Stimulated activated CD8-positive, alpha-beta memory T cell treated with anti-CD3 and anti-CD28 coated beads, Interleukin-4, amount 100 ng/mL, for 4 hours (primary cell): Measurements from ENCODE around the gene SGCG.

Experiments
- DNase-seq, 2 donors: peaks; one replicate each; pipeline ENCODE4 v3.0.0-alpha.2; 2020; ENCODE audit warnings: low read depth in 2 of 2, low spot score in 1 of 2

Gene SGCG

GRCh38 chr13:23323946-23324709, 143.3 kb downstream of the SGCG start:
- DNase-seq: no peak

GRCh38 chr13:23325191-23325590, 144.4 kb downstream of the SGCG start:
- DNase-seq: no peak

- DNase-seq: no peak
Measured at GRCh38 chr13:23330356-23330755, 149.6 kb downstream of the SGCG start.

GRCh38 chr13:23339225-23339624, 158.4 kb downstream of the SGCG start:
- DNase-seq: no peak

GRCh38 chr13:23344931-23345595, 164.3 kb downstream of the SGCG start:
- DNase-seq: no peak

- DNase-seq: no peak
Measured at GRCh38 chr13:23347601-23348000, 166.8 kb downstream of the SGCG start.

- no peak for DNase-seq
Measured at GRCh38 chr13:23348262-23349127, 167.7 kb downstream of the SGCG start.

- DNase-seq: no peak
Measured at GRCh38 chr13:23349161-23349897, 168.6 kb downstream of the SGCG start.

- DNase-seq: no peak
Measured at GRCh38 chr13:23350009-23350408, 169.2 kb downstream of the SGCG start.

GRCh38 chr13:23352161-23352560, 171.4 kb downstream of the SGCG start:
- DNase-seq: no peak

GRCh38 chr13:23354520-23354919, 173.7 kb downstream of the SGCG start:
- DNase-seq: no peak

- no peak for DNase-seq
Measured at GRCh38 chr13:23356368-23356767, 175.6 kb downstream of the SGCG start.

- DNase-seq: no peak
Measured at GRCh38 chr13:23357349-23357748, 176.6 kb downstream of the SGCG start.

GRCh38 chr13:23359882-23360281, 179.1 kb downstream of the SGCG start:
- DNase-seq: no peak

- DNase-seq: no peak
Measured at GRCh38 chr13:23365652-23366051, 184.9 kb downstream of the SGCG start.

- no peak for DNase-seq
Measured at GRCh38 chr13:23367907-23368306, 187.1 kb downstream of the SGCG start.

- no peak for DNase-seq
Measured at GRCh38 chr13:23372264-23372906, 191.6 kb downstream of the SGCG start.
